Measurements from ENCODE around the gene MID1.
"Not testable (repeated sequence)": the region's sequence is repeated elsewhere in the genome, so short reads cannot be mapped to it uniquely, and the experiment has no call there.

Gene MID1

DNA sequence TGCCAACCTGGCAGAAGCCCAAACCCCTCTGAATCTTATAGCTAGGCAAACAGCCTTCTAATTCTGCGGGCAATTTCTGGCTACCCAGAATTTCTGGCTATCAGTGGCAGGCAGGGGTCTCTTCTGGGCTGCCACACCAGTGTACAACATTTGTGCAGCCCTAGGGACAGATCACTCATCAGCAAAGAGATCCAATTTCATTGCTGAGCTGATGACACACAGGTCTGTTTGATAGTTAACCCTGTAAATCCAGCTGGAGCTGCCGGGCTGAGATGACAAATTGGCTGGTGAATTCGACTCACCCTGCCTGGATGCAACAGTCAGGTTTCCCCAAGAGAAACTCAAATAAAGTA, 2.4 kb downstream of the MID1 start:
- DNase-seq (ENCODE audit: low spot score): no peak

DNA sequence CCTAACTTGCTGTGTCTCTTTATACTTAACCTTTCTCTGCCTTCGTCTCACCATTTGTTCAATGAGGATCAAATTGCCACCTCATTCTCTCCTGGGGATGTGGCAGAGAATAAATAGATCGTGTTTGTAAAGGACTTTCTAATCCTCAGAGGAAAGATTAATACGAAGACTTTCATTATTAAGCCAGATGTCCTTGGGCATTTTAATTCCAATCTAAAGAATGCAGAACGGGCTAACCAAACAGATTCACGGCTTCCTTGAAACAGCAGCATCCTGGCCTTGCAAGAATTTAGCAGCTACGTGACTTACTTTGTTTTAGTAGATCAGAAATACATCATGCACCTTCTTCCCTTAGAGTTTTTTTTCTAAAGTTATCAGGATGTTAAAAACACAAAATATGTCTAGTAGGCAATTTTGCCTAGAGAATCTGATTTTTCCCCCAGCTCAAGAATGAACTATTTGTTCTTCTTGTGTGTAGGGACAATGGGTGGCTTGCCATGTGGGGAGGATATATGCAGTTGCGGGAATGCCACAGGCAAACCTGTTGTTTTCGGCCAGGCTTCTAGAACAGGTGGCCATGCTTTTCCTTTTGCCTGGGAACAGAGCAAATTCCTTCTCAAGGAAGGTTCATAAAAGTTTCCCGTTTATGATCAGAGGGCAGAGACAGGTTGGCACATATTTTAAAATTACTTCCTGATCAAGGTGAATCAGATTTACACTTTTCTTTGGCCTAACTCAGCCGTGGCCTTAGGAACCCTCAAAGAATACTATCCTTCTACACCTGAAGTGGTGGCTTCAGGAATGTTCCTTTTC, 3.0 kb downstream of the MID1 start:
- DNase-seq (ENCODE audit: low spot score): no peak

DNA sequence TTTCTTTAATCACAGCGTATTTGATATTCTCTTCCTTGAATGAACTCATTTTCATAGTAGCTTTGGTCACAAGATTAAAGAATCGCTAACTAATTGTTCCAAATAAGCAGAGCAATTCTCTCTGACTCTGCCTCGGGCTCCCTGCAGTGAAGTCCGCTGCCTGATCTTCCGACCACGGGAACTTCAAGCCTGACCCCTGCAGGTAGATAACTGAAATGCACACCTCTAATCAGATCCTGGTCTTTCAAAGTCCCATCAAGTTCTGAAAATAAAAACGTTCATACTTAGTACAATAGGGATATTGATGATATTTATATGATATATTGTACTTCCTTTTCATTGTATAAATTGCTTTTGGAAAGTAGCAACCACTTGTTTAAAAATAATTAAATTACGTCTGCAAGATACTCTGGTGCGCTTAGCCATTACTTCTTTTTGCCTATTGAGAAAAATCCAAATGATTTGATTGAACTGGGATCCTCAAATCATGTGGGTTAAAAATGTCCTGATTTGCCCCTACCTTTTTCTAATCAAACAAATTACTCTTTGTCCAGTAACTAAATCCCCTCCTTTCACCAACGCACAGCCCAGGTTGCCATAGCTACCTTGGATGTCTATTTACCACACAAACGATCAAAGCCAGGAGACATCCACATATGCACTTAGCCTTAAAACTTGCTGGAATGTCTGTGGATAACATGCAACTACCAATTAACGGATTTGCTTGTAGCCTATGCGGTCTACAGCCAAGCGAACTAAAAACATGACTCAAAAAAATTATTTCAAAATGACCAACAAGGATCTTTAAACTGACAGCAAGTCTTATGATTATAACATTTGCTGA, 4.2 kb downstream of the MID1 start:
- peak; percentile 66 for DNase-seq (ENCODE audit: low spot score)

DNA sequence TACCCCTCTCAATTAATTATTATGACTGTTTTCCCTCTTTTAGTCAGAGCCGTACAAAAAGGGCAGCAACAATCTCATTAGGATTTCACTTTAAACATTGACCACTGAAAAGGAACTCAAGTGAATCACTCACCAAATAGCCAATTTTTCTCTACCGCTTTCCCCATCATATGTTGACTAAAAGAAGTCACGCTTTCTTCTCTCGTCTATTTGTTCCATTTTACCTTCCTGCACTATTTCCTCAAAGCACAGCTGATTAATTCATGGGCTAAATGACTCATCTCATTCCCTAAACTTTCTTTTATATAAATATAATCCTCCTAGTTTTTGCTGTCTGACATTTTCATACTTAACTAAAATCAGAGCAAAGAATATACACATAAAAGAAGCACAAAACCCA, 8.2 kb downstream of the MID1 start:
- DNase-seq (ENCODE audit: low spot score): no peak

DNA sequence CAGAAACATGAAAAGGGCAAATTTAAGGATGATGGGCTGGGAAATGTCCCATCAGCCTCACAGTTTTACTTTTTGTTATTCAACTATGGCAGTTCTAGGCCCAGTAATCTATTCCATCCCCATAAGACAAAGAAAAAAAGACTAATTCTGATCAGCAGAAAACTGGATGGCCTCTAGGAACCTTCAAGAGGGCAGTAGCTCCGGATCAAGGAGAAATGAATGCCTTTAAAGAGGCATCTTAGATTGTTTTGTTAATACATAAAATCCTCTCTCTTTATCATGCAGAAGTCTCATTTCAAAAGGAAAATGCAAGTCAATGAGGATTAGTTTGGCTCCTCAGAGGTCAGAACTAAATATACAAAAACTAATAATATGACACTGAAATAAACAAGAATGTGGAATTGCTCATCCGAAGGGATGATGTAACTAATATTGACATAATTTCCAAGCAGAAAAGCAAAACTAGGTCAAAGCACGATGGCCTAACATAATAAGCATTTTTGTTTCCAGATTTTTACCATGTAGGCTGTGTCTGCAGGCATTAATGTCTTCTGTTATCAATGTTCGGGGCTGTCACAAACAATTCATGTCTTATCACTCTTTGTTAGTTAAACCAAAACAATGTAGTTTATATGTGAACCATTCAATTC, 8.8 kb downstream of the MID1 start:
- no peak for DNase-seq (ENCODE audit: low spot score)

DNA sequence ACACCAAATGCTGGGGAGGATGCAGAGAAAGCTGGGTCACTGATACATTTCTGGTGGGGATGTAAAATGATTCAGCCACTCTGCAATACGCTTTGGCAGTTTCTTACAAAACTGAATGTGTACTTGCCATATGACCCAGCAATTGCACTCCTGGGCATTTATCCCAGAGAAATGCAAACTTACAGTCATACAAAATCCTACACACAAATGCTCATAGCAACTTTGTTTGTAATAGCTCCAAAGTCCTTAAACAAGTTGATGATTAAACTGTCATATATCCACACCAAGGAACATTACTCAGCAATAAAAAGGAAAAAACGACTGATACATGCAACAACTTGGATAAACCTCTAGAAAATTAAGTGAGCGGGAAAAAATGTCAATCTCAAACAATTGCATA, 12.3 kb downstream of the MID1 start:
- DNase-seq (ENCODE audit: low spot score): no peak

DNA sequence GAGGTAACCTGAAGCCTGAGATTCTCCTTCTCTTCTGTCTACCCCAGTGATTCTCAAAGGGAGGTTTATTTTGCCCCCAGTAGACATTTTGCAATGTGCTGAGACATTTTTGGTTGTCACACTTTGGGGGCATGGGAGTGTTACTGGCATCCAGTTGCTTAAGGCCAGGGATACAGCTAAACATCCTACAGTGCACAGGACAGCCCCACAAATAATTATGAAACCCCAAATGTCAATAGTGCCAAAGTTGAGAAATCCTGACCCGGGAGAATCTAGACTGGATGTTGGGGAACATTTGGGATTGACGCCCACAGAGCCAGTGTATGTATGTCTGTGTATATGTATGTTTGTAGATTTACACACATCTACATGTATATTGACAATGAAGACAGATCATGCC, 13.2 kb downstream of the MID1 start:
- DNase-seq (ENCODE audit: low spot score): no peak

DNA sequence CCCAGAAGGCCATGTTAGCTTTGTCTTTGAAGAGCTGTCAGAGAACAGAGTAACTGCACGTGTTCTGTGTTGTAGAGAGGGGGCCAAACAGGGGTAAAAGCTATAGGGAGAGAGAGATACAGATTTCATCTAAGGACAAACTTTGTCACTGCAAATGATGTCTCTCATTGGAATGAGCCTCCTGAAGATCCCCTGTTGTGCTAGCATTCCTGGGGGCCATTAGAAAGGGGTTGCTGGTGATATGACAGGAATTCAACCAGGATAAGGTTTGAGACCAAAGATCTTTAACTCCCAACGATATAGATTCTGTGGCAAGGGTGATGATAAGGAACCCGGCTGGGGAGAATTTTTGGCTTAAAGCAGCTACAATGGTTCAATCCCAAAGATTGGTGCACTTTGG, 16.8 kb downstream of the MID1 start:
- no peak for DNase-seq (ENCODE audit: low spot score)

DNA sequence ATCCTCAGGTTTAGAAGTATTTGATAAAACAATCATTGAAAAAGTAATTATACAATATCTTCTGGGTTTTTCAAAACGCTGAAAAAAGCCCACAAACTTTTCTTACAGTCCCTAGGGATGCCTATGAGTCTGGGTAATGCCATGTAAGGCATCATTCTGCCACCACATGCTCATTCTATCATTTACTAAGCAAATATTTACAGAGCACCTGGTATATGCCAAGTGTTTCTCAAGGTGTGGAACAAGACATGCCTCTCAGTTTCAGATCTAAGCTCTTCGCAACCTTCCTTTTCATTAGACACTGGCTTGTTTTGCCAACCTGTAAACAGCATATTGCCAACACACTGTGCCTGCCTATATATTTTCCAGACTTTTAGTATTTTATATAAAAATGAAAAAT, 17.7 kb downstream of the MID1 start:
- no peak for DNase-seq (ENCODE audit: low spot score)

DNA sequence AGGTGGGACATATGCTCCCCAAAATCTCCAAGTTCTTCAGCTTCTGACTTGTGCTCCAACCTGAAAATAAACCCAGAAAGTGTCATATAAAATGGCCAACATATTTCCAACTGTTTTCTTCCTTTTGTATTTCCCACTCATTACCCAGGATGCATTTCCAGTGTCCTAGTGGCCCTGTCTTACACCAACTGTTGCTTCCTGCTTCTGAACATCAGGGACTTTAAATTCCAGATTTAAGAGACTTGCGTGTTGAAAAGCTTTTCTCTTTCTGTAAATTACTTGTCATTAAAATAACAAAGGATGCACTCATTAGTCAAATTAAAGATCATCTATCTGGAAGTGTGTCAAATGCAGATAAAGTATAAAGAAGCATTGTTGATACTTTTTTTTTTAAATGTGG, 19.9 kb downstream of the MID1 start:
- no peak for DNase-seq (ENCODE audit: low spot score)

DNA sequence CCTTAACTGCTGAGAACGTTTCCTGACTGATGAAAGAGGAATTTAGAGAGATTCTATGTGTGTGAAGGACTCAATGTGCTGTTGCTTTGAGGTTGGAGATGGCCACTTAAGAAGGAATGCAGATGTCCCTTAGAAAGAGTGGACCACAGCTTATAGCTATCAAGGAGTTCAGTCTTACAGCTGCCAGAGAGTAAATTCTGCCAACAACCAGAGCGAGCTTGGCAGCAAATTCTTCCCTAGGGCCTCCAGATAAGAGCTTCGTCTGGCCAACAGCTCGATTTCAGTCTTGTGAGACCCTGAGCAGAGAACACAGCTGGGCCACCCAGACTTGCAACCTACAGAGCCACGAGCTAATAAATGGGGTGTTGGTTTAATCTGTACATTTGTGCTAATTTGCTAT, 21.8 kb downstream of the MID1 start:
- no peak for DNase-seq (ENCODE audit: low spot score)

DNA sequence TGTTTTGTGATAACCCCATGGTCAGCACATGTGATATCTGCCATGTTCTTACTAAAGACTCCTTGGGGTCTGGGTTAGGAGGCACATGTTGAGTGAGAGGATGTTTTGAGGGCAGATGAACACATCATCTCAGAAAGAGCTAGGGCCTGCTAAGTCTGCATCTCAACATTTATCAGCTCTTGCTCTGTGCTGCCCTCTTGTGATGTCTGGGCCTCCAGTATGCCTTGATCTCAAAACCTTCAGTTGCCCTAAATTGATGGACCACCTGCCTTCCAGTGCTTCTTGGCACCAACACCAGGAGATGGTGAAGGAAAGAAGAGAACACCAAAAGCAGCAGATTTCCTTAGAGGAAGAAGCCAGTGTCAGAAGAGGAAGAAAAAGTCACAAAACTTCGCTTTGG, 22.5 kb downstream of the MID1 start:
- peak; percentile 47 for DNase-seq (ENCODE audit: low spot score)

DNA sequence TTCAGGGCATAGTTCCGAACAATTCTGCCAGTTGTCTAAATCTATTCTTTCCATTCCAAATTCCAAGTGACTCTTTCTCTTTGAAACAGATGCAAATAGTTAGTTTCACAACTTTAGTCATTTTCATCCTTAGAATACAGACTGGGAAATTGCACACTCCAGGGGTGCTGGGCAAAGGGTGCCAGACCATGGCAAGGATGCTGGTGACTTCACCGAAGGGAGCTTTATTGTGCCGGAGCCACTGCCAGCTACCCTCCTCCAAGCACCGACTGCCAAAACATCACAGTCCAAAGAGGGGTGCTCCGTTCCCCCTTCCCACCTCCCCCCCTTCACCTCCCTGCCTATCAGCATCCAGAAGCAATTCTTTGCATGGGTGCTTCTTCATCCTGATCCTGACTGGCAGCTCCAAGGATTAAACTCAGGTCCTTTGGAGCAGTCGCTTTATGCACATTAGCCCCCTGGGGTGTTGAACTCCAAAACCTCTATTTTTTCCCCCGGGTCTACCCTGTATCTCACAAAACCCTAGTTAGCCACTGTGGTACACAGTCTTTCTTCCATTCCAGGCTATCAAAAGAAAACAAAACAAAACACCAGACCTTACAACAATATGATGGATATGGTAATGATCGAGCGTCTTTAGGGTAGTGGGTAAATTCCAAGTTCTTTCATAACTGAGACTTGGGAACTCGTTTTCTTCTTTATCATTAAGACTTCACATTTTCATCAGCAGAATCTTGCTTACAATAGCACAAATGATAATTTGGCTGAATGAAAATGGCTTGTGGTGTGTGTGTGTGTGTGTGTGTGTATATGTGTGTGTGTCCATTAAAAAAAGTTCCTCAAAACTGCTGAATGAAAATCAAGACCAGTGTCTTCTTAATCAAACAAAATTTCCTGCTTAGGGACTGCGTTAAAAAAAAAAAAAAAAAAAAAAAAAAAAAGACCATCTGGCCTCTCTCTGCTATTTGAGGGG, 28.7 kb downstream of the MID1 start:
- no peak for DNase-seq (ENCODE audit: low spot score)

DNA sequence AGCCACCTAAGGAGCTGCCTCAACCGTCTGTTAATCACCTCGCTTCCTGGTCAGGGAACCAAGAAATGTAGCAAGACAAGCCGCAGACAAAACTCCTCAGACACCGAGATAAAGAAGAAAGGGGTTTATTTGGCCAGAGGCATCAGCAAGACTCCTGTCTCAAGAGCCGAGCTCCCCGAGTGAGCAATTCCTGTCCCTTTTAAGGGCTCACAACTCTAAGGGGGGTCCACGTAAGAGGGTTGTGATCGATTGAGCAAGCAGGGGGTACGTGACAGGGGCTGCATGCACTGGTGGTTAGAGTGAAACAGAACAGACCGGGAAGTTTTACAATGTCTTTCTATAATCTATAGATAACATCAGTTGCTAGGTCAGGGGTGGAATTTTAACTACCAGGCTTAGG, 30.6 kb downstream of the MID1 start:
- DNase-seq (ENCODE audit: low spot score): not testable (repeated sequence)

DNA sequence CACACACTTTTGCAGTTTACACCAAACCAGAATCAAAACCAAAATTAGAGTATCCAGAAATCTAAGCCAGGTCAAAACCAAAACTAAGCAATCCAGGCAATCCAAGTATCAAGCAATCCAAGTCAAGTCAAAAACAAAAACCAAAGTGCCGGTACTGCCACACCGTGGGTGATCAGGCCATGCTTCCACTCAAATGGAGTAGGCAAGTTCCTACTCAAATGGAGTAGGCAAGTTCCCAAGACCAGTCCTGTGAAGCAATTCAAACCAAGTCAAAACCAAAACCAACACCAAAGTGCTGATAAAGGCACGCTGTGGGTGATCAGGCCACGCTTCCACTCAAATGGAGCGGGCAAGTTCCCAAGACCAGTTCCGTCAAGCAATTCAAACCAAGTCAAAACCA, 31.3 kb downstream of the MID1 start:
- DNase-seq (ENCODE audit: low spot score): no peak

DNA sequence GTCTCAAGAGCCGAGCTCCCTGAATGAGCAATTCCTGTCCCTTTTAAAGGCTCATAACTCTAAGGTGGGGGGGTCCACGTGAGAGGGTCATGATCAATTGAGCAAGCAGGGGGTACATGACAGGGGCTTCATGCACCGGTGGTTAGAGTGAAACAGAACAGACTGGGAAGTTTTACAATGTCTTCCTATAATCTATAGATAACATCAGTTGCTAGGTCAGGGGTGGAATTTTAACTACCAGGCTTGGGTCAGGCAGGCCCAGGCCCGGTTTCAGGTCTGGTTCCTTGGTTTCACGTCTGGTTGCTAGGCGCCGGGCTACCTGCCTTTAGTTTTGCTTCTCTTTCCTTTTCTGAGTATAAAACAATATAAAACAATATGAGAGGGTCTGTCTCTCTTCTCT, 35.5 kb downstream of the MID1 start:
- not testable (repeated sequence) for DNase-seq (ENCODE audit: low spot score)

DNA sequence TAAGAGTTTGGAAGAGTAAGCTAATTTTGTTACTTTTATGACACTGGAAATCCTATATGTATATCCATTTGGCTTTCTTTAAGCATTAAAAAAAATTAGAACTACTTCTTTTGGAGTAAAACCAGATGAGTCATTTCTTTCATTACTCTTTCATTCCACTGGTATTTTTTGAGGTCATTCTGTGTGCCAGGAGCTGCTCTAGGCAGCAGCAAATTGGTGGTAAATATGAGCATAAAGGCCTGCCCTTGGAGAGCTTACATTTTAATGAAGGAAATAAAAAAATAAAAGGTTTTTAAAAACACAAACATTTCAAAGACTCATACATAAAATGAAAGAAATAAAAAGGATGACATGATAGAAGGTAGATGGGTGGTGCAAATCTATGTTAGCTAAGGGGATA, 37.4 kb downstream of the MID1 start:
- no peak for DNase-seq (ENCODE audit: low spot score)

DNA sequence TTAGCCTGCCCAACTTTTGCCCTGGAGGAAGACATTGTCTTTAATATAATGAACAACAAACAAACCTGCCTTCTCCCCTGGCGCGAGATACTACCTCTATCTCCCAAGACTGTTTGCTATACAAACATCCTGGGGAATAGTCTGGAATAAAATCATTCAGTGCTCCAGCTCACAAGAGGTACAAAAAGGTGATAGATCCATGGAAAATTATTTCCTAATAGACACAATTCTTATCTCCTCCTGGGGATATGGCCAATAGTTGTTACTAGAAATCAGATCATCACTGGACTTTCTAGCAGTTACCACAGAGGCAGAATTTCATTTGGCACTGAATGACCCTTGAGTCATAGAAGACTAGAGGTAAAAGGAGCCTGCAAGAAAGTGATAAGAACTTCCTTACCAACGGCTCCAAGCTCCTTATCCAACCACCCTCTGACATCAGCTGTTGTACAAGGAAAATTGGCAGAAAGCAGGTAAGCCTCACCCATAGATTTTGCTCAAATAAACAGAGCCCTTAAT, 38.1 kb downstream of the MID1 start:
- no peak for DNase-seq (ENCODE audit: low spot score)

DNA sequence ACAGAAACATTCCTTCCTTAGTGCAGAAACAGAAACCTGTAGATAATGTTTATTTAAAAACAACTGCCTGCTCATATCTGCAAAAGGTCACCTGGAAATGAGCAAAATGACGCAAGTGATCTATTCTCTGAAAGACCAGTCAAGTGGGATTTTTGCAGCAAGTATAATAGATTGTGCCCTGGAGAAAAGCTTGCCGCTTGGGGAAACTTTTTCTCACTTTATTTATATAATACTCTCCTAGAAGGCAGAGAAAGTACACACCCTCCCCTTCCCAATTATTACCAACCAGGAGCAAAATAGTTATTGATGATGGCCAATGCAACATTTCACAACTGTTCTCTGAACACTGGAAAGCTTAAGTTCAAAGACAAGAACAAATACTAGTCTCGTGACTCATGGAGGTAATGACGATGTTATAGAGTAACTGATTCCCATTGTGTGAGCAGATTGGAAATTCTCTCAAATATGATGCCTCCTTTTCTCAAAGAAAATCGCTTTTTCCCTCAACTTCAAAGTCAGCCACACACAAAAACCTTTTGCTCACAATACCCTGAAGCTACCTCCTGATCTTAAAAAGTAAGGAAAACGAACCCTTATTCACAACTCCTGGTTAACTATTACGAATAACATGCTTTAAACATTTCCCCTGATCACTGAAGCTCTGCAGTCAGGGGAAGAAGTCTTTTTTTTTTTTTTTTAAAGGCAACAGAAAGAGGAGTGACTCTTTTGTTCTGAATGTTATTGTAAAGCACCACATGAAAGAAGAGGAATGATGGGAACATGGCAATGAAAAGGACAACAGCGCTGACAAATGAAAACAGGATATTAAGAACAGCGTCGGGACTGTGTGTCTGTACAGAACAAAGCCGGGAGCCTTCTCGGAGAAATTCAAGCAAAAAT, 41.0 kb downstream of the MID1 start:
- no peak for DNase-seq (ENCODE audit: low spot score)

DNA sequence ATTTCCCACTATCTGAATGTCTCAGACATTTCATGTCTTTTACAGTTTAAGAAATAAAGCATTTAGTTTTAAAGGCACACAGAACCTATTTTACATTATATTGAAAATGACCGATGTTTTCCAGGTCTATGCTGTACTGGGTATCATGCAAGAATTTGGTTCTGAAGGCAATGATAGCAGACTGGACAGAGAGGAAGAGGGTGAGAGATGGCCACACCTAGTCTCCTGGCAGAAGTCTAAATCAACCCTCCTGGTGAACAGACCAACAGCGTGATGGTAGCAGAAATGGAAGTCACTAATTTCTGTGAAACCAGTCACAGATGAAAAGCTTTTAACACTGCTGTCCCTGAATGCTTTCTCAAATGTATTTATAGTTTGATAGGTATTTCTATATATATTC, 41.9 kb downstream of the MID1 start:
- DNase-seq (ENCODE audit: low spot score): no peak

DNA sequence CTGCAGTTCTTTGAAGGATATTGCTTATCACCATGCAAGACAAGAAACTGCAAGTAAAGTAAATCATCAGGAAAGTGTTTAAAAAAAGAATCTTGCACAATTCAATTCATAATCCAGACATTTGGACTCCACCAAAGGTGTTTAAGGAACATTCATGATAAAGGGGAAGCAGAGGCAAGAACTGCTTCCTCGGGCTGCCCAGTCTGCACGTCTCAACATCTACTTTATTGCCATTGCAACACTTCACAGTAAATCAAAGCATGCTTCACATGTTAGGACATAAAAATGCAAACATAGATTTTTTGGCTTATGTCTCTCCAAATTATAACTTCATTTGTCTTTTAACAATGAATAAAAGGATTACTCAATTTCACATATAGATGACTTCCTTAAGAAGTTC, 42.5 kb downstream of the MID1 start:
- DNase-seq (ENCODE audit: low spot score): no peak

All from Ammon's horn (tissue), 1 donor.